IPS-20b (cell line): ENCODE data around the gene TGFB2.

ENCODE experiments used
- H3K27ac ChIP-seq: one replicate; pipeline ENCODE4 v1.5.1; 2013; ENCODE audit warnings: low read length
- H3K27me3 ChIP-seq: 2 replicates; pipeline ENCODE4 v1.6.1; 2013; ENCODE audit warnings: mild to moderate bottlenecking, low read length, inconsistent platforms; ENCODE audit not compliant: insufficient read depth
- H3K36me3 ChIP-seq: 2 replicates; pipeline ENCODE4 v1.6.1; 2013; ENCODE audit warnings: low read depth, mild to moderate bottlenecking, inconsistent platforms, low read length, moderate library complexity; ENCODE audit not compliant: insufficient read depth
- H3K4me1 ChIP-seq: 2 replicates; pipeline ENCODE4 v1.6.1; 2013; ENCODE audit warnings: mild to moderate bottlenecking, control low read depth, inconsistent platforms, low read length, moderate library complexity; ENCODE audit not compliant: insufficient read depth
- H3K4me3 ChIP-seq: 2 replicates; pipeline ENCODE4 v1.5.1; 2013; ENCODE audit warnings: mild to moderate bottlenecking, low read length, inconsistent platforms
- H3K9ac ChIP-seq: 2 replicates; pipeline ENCODE4 v1.6.1; 2013; ENCODE audit warnings: low read depth, mild to moderate bottlenecking, inconsistent platforms, low read length, moderate library complexity
- H3K9me3 ChIP-seq: 2 replicates; pipeline ENCODE4 v1.6.1; 2013; ENCODE audit warnings: mild to moderate bottlenecking, low read depth, low read length, inconsistent platforms; ENCODE audit not compliant: insufficient read depth

Gene TGFB2

DNA sequence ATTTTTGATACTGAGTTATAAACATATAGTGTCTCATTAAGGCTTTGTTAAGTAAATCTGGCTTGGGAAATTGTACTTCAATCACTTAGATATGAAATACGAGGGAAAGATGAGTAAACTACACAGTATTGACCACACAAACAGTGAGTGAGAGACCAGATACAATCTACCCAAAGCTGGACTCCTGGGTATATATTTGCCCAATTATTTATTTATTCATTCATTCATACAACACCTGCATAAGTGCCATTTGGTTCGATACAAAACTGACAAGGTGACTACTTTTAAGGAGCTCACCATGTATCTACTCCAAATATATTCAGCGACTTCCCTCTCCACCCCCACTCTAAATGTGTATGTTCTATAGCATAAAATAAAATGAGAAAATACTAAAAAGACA lies 143.4 kb downstream of the TGFB2 start:
- peaks cover 9% of the 10 kb centered on the region for H3K4me1 ChIP-seq
- H3K4me3 ChIP-seq = no peak overlapping the region
- H3K27me3 ChIP-seq = no peaks in the 10 kb centered on the region
- no peaks in the 10 kb centered on the region for H3K9me3 ChIP-seq
- H3K27ac ChIP-seq = no peak overlapping the region
- H3K36me3 ChIP-seq = no peaks in the 10 kb centered on the region
- H3K9ac ChIP-seq = no peak overlapping the region

DNA sequence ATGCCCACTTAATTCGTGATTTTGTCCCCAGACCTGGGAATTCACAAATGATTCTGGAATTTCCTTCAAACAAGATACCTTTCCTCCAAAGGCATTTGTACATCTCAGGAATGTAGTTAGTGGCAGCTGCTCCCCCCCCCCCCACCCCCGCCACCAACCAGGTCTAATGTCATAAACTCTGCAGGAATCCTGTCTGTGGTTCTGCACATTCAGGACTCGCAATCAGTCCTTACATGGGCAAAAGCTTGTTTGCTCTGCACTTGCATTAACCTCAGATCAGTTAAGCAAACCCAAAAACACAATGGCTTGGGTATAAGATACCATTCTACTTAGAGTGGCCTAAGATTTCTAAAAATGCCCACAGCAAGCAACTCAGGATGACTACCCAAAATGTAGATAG lies 143.8 kb downstream of the TGFB2 start:
- H3K4me3 ChIP-seq = no peak overlapping the region
- H3K27me3 ChIP-seq = no peaks in the 10 kb centered on the region
- peaks cover 13% of the 10 kb centered on the region for H3K4me1 ChIP-seq
- H3K9me3 ChIP-seq = no peaks in the 10 kb centered on the region
- no peaks in the 10 kb centered on the region for H3K36me3 ChIP-seq
- H3K9ac ChIP-seq = no peak overlapping the region
- H3K27ac ChIP-seq = no peak overlapping the region

DNA sequence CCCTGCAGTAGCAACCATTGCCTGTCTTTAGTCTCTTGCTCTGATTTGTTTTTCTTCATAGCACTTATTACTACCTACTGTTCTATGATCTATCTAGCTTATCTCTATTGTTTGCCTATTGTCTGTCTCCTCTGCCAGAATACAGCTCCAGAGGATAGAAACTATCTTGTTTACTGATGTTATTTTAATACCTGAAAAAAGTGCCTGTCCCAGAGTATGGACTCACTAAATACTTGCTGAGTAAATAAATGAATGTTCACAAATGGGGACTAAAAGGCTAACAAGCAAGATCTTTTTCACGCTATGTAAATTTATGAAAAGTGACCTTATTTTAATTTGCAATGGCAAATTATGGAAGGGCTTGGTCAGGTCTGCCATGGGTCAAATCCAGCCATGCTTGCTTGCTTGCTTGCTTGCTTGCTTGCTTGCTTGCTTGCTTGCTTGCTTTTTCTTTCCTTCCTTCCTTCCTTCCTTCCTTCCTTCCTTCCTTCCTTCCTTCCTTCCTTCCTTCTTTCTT lies 145.3 kb downstream of the TGFB2 start:
- Histone ChIP-seq H3K27me3 (no peaks in the 10 kb centered on the region), H3K4me1 (peaks cover 28% of the 10 kb centered on the region), H3K4me3 (no peak overlapping the region), H3K9ac (no peak overlapping the region), H3K27ac (no peak overlapping the region), H3K9me3 (no peaks in the 10 kb centered on the region), H3K36me3 (no peaks in the 10 kb centered on the region)

DNA sequence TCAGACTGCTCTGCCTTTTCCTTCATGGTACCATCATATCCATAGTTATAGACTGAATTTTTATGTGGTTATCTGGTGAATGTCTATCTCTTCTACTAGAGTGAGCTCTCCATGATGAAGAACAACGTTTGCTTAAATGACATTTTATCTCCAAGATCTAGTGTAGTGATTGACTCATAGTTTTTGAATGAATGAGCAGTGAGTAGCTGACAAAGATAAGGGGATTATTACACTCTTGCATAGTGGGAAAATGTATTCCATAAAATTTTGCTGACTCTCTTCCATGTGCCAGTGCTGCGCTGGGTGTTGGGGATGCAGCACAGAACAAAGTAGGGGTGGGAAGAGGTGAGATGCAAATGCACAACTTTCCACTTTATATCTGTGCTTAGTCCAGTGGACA lies 147.7 kb downstream of the TGFB2 start:
- Histone ChIP-seq H3K4me3 (no peak overlapping the region), H3K27me3 (no peaks in the 10 kb centered on the region), H3K4me1 (peaks cover 30% of the 10 kb centered on the region), H3K9me3 (no peaks in the 10 kb centered on the region), H3K9ac (no peak overlapping the region), H3K36me3 (no peaks in the 10 kb centered on the region), H3K27ac (no peak overlapping the region)

DNA sequence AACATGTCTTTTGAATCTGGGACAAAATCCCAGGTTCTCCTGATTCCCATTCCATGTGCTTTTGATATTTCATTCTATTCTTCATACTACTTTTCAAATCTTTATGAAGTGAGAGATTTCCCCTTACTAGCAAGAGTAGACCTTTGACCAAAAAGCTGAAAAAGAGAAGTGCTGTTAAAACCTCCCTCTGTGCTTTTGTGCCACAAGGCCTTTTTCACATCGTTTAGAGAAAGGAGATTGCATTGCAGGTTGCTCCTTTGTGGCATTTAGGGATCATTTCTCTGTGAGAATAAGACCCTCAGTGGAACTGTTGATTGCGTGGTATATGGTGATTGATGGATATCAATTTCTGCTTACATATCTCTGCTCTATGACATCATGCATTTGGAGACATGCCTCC lies 148.8 kb downstream of the TGFB2 start:
- Histone ChIP-seq H3K9me3 (no peaks in the 10 kb centered on the region), H3K9ac (peak overlapping the region; percentile 54; the same call in 1 of the 2 replicates), H3K27ac (peak overlapping the region; percentile 20), H3K4me3 (peak overlapping the region; percentile 22; the same call in 1 of the 2 replicates), H3K4me1 (peaks cover 25% of the 10 kb centered on the region; the same call in 1 of the 2 replicates), H3K36me3 (no peaks in the 10 kb centered on the region), H3K27me3 (no peaks in the 10 kb centered on the region)
